Panc1 (cell line): Measurements from ENCODE around the gene TSPAN4.

Source experiments
- CTCF ChIP-seq: fragments of 450-650 bp; IDR thresholded peaks from 2 replicates; pipeline ENCODE4 v1.5.1; 2017; ENCODE audit warnings: mild to moderate bottlenecking
- POLR2AphosphoS5 ChIP-seq: IDR thresholded peaks from 2 replicates; pipeline ENCODE4 v1.6.1; 2012; ENCODE audit warnings: mild to moderate bottlenecking, low read depth, low read length, moderate library complexity
- SIN3A ChIP-seq: IDR thresholded peaks from 2 replicates; pipeline ENCODE4 v1.6.1; 2012; ENCODE audit warnings: low read depth, mild to moderate bottlenecking, low read length, moderate library complexity, borderline replicate concordance; ENCODE audit not compliant: insufficient read depth

- TF ChIP-seq CTCF (no peak), POLR2AphosphoS5 (peak; percentile 99), SIN3A (peak; percentile 95)
These were observed at the start of gene TSPAN4, which contains the start of gene POLR2L for GRCh38 chr11:842370-843002.
